Frontal cortex (tissue), 1 donor: Measurements from ENCODE around the gene AKR1B1. TPM values are rescaled to one million over a fixed set of nuclear protein-coding genes. Genes with fewer than 3 reads are reported as not detected.

Source experiments
- total RNA-seq: library from RNA; depleted of rRNA; stranded (reverse); fragments of >200 nt; gene quantifications from one replicate; pipeline ENCODE4 v1.2.3, GENCODE V29; 2014

AKR1B1 gene
- total RNA-seq, 1 donor from 2014 or later = 49.3 TPM

Other genes starting within 250 kb of the AKR1B1 start
- 24.5 TPM for gene SLC35B4, start 142.2 kb downstream of the AKR1B1 start, total RNA-seq
- not detected for gene AKR1B10, start 68.5 kb upstream of the AKR1B1 start, total RNA-seq
- gene AKR1B15, start 90.0 kb upstream of the AKR1B1 start, total RNA-seq = not detected
- gene BPGM, start 187.8 kb upstream of the AKR1B1 start, total RNA-seq = 46.9 TPM